Neural cell (in vitro differentiated cells): ENCODE data around the gene RXRB. TPM values are rescaled to one million over a fixed set of nuclear protein-coding genes. Genes with fewer than 3 reads are reported as not detected.
A peak's percentile ranks its signal among the peaks of the same experiment; 100 is the strongest.

Source experiments
- H2AFZ ChIP-seq: fragments of 200-600, 300-800 bp; sonication (generic), shearing (Covaris generic); 2 replicates; pipeline ENCODE4 v1.6.0; 2014; ENCODE audit warnings: low read depth, mild to moderate bottlenecking, antibody characterized with exemption, low read length, moderate library complexity
- H3F3A ChIP-seq: fragments of 200-600 bp; shearing (Covaris generic); 2 replicates; pipeline ENCODE4 v1.6.1; 2016; ENCODE audit warnings: mild to moderate bottlenecking, moderate library complexity, mixed read lengths, antibody characterized with exemption, low read length; ENCODE audit not compliant: insufficient read depth, poor library complexity, severe bottlenecking
- H3K27ac ChIP-seq: fragments of 200-600, 300-800 bp; sonication (generic), shearing (Covaris generic); 2 replicates; pipeline ENCODE4 v1.5.1; 2014; ENCODE audit warnings: mild to moderate bottlenecking, low read length, moderate library complexity
- H3K27me3 ChIP-seq: fragments of 300-800, 200-600 bp; sonication (generic), shearing (Covaris generic); 2 replicates; pipeline ENCODE4 v1.6.0; 2014; ENCODE audit warnings: mild to moderate bottlenecking, low read depth, low read length, moderate library complexity; ENCODE audit not compliant: insufficient read depth
- H3K36me3 ChIP-seq: fragments of 300-800, 200-600 bp; sonication (generic), shearing (Covaris generic); 2 replicates; pipeline ENCODE4 v1.5.1; 2014; ENCODE audit warnings: mild to moderate bottlenecking, antibody characterized with exemption, low read length, moderate library complexity; ENCODE audit not compliant: insufficient read depth
- H3K4me2 ChIP-seq: fragments of 300-800, 200-600 bp; sonication (generic), shearing (Covaris generic); 2 replicates; pipeline ENCODE4 v1.6.0; 2014; ENCODE audit warnings: mild to moderate bottlenecking, low read length
- H3K4me3 ChIP-seq: fragments of 300-800, 200-600 bp; sonication (generic), shearing (Covaris generic); 2 replicates; pipeline ENCODE4 v1.5.1; 2014; ENCODE audit warnings: mild to moderate bottlenecking, low read length, moderate library complexity
- H3K79me2 ChIP-seq: fragments of 200-600 bp; shearing (Covaris generic); replicated peaks from 2 replicates; pipeline ENCODE4 v1.6.0; 2014; ENCODE audit warnings: mild to moderate bottlenecking, low read length, moderate library complexity; ENCODE audit not compliant: insufficient read depth
- H3K9ac ChIP-seq: fragments of 300-800, 200-600 bp; sonication (generic), shearing (Covaris generic); 2 replicates; pipeline ENCODE4 v1.6.1; 2016; ENCODE audit warnings: mild to moderate bottlenecking, low read length, mixed read lengths
- H3K9me2 ChIP-seq: fragments of 200-600 bp; shearing (Covaris generic); 2 replicates; pipeline ENCODE4 v1.6.1; 2016; ENCODE audit warnings: mild to moderate bottlenecking, low read length, mixed read lengths; ENCODE audit not compliant: insufficient read depth
- H3K9me3 ChIP-seq: fragments of 200-600, 300-800 bp; sonication (generic), shearing (Covaris generic); 2 replicates; pipeline ENCODE4 v1.6.1; 2016; ENCODE audit warnings: mild to moderate bottlenecking, mixed run types, low read length, moderate library complexity, mixed read lengths
- H4K20me1 ChIP-seq: fragments of 200-600 bp; shearing (Covaris generic); 2 replicates; pipeline ENCODE4 v1.6.1; 2016; ENCODE audit warnings: mild to moderate bottlenecking, mixed run types; ENCODE audit not compliant: insufficient read depth
- CTCF ChIP-seq: fragments of 450-650 bp; IDR thresholded peaks from 2 replicates; pipeline ENCODE4 v1.5.1; 2014; ENCODE audit warnings: antibody characterized with exemption, mild to moderate bottlenecking, moderate library complexity; ENCODE audit not compliant: poor library complexity, severe bottlenecking
- EP300 ChIP-seq: fragments of 450-650 bp; conservative IDR thresholded peaks from 2 replicates; pipeline ENCODE4 v1.6.1; 2014; ENCODE audit warnings: antibody characterized with exemption, mild to moderate bottlenecking, moderate library complexity; ENCODE audit not compliant: poor library complexity, severe bottlenecking
- EZH2 ChIP-seq: fragments of 200-600, 300-800 bp; shearing (Covaris generic), sonication (generic); IDR thresholded peaks from 2 replicates; pipeline ENCODE4 v1.6.1; 2014; ENCODE audit warnings: antibody characterized with exemption, low read length, borderline replicate concordance, mild to moderate bottlenecking; ENCODE audit not compliant: insufficient read depth, poor library complexity, severe bottlenecking
- MXI1 ChIP-seq: fragments of 450-650 bp; conservative IDR thresholded peaks from 2 replicates; pipeline ENCODE4 v1.6.1; 2014; ENCODE audit warnings: antibody characterized with exemption, mild to moderate bottlenecking; ENCODE audit not compliant: poor library complexity, severe bottlenecking
- POLR2AphosphoS5 ChIP-seq: IDR thresholded peaks from 2 replicates; pipeline ENCODE4 v1.6.1; 2012
- RAD21 ChIP-seq: fragments of 450-650 bp; conservative IDR thresholded peaks from 2 replicates; pipeline ENCODE4 v1.6.1; 2014; ENCODE audit warnings: antibody characterized with exemption, mild to moderate bottlenecking, moderate library complexity
- REST ChIP-seq: IDR thresholded peaks from 2 replicates; pipeline ENCODE4 v1.6.1; 2012; ENCODE audit warnings: borderline replicate concordance
- SMC3 ChIP-seq: fragments of 450-650 bp; conservative IDR thresholded peaks from 2 replicates; pipeline ENCODE4 v1.6.1; 2014; ENCODE audit warnings: antibody characterized with exemption, mild to moderate bottlenecking, moderate library complexity; ENCODE audit not compliant: poor library complexity
- TAF1 ChIP-seq: IDR thresholded peaks from 2 replicates; pipeline ENCODE4 v1.6.1; 2012; ENCODE audit warnings: low read depth
- polyA plus RNA-seq: library from polyadenylated mRNA; depleted of rRNA; stranded (reverse); fragments of >200 nt; gene quantifications from 2 replicates; pipeline ENCODE4 v1.2.3, GENCODE V29; 2014

The RXRB gene
- polyA plus RNA-seq, 1 donor from 2014 or later, result 60.7 TPM

GRCh38 chr6:33212857-33213165 lies 12.3 kb upstream of the RXRB start:
- no peaks in the 10 kb centered on the region for H3K9me2 ChIP-seq
- no peak overlapping the region for H3K4me2 ChIP-seq
- TF ChIP-seq SMC3, result no peak
- no peak for TF ChIP-seq EZH2
- TF ChIP-seq CTCF, result no peak
- no peak for TF ChIP-seq REST
- no peak for TF ChIP-seq EP300
- no peak for TF ChIP-seq MXI1
- TF ChIP-seq TAF1, result no peak
- TF ChIP-seq RAD21, result no peak
- TF ChIP-seq POLR2AphosphoS5, result no peak
- H4K20me1 ChIP-seq, result no peaks in the 10 kb centered on the region
- no peak overlapping the region for H3K27ac ChIP-seq
- peak overlapping the region; percentile 42 for H3K9ac ChIP-seq
- peaks cover 20% of the 10 kb centered on the region for H3K79me2 ChIP-seq
- H2AFZ ChIP-seq, result no peak overlapping the region
- no peaks in the 10 kb centered on the region for H3F3A ChIP-seq
- H3K9me3 ChIP-seq, result no peaks in the 10 kb centered on the region
- peaks cover 6% of the 10 kb centered on the region for H3K36me3 ChIP-seq
- peak overlapping the region; percentile 62 for H3K4me3 ChIP-seq
- H3K27me3 ChIP-seq, result peaks cover 5% of the 10 kb centered on the region

- Histone ChIP-seq H3K9me3 (no peaks in the 10 kb centered on the region), H3K9ac (no peak overlapping the region), H3K79me2 (peaks cover 22% of the 10 kb centered on the region), H3K4me2 (no peak overlapping the region), H3K4me3 (no peak overlapping the region), H3K27ac (no peak overlapping the region), H3K27me3 (peaks cover 5% of the 10 kb centered on the region), H4K20me1 (no peaks in the 10 kb centered on the region), H2AFZ (no peak overlapping the region), H3F3A (no peaks in the 10 kb centered on the region), H3K36me3 (peaks cover 6% of the 10 kb centered on the region), H3K9me2 (no peaks in the 10 kb centered on the region)
- TF ChIP-seq EP300 (no peak), REST (no peak)
These were observed 11.4 kb upstream of the RXRB start for GRCh38 chr6:33211666-33212422.
